Nephron progenitor cell (in vitro differentiated cells): ENCODE data around the gene MYBBP1A.
A peak's percentile ranks its signal among the peaks of the same experiment; 100 is the strongest.

Experiments used
- DNase-seq: peaks from one replicate; pipeline ENCODE4 v3.0.0; 2021
- H3K27ac Mint-ChIP-seq: 2 replicates; pipeline ENCODE4 v1.8.0; 2021; ENCODE audit warnings: mild to moderate bottlenecking, moderate library complexity, mixed read lengths
- H3K27me3 Mint-ChIP-seq: 2 replicates; pipeline ENCODE4 v1.8.0; 2021; ENCODE audit warnings: mild to moderate bottlenecking, low read depth, mixed read lengths; ENCODE audit not compliant: poor library complexity
- H3K36me3 Mint-ChIP-seq: 2 replicates; pipeline ENCODE4 v1.8.0; 2021; ENCODE audit warnings: low read depth, mixed read lengths
- H3K4me1 Mint-ChIP-seq: 2 replicates; pipeline ENCODE4 v1.8.0; 2021; ENCODE audit warnings: mixed read lengths
- H3K4me3 Mint-ChIP-seq: 2 replicates; pipeline ENCODE4 v1.8.0; 2021; ENCODE audit warnings: mild to moderate bottlenecking, moderate library complexity, mixed read lengths
- H3K9me3 Mint-ChIP-seq: 2 replicates; pipeline ENCODE4 v1.8.0; 2021; ENCODE audit warnings: mild to moderate bottlenecking, moderate library complexity, mixed read lengths
- TF ChIP-seq, protein P1 (sequence below): fragments of 200-600 bp; sonication (generic); IDR thresholded peaks from 2 replicates; pipeline ENCODE4 v1.5.0; 2021; ENCODE audit warnings: antibody characterized with exemption

Gene MYBBP1A

DNA sequence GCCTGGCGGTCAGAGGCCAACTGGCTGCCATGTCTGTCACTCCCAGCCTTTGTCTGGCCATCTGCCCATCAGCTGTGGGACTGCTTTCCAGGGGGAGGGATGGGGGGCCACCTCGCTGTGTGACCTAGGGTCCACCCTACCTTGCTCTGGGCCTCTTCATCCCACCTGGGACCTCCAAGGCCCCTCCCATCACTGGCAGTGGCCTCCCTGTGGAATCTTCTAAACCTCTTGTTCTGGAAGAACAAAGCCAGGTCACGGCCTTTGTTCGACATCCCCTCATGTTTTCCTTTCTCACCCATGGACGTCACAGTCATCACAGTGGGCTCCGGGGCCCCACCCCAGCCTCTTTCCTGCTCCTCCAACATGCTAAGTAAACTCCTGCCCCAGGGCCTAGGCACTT is 32.5 kb downstream of the MYBBP1A start:
- H3K27ac Mint-ChIP-seq, result peak overlapping the region; percentile 75
- H3K4me3 Mint-ChIP-seq, result peak overlapping the region; percentile 28
- TF ChIP-seq, protein P1, sequence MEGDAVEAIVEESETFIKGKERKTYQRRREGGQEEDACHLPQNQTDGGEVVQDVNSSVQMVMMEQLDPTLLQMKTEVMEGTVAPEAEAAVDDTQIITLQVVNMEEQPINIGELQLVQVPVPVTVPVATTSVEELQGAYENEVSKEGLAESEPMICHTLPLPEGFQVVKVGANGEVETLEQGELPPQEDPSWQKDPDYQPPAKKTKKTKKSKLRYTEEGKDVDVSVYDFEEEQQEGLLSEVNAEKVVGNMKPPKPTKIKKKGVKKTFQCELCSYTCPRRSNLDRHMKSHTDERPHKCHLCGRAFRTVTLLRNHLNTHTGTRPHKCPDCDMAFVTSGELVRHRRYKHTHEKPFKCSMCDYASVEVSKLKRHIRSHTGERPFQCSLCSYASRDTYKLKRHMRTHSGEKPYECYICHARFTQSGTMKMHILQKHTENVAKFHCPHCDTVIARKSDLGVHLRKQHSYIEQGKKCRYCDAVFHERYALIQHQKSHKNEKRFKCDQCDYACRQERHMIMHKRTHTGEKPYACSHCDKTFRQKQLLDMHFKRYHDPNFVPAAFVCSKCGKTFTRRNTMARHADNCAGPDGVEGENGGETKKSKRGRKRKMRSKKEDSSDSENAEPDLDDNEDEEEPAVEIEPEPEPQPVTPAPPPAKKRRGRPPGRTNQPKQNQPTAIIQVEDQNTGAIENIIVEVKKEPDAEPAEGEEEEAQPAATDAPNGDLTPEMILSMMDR, result no peak
- H3K9me3 Mint-ChIP-seq, result no peaks in the 10 kb centered on the region
- peaks cover 73% of the 10 kb centered on the region for H3K4me1 Mint-ChIP-seq
- H3K36me3 Mint-ChIP-seq, result no peaks in the 10 kb centered on the region
- no peak for DNase-seq
- peaks cover 10% of the 10 kb centered on the region for H3K27me3 Mint-ChIP-seq

DNA sequence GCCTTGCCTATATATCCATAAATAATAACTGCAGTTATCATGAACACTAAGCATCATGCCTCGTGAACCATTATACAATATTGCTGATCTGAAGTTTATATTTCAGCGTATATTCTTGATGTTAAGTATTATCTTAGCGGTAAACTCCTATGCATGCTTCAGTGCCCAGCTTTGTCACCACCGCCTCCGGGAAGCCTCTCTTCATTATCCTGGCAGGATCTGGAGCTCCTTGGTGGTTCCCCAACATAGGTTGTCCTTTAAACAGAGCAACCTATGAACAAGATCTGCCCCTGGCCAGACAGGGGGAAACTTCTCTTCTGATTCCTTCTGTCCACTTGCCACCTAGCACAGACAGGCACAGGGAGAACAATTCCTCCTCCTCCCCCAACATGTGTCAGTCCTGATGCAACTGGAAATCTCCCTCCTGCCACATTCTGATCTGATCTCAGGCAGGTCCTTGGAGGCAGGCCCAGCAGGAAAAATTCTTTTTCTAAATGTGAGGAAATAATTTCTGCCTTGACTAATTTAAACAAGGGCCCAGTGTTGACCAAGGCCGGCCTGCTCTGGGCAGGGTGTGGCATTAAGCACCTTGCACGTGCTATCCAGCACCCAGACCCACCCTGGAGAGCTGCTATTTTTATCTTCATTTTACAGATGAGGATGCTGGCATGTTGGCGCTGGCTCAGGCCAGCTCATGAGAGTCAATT is 34.1 kb downstream of the MYBBP1A start:
- H3K4me1 Mint-ChIP-seq, result peaks cover 68% of the 10 kb centered on the region
- H3K27ac Mint-ChIP-seq, result peak overlapping the region; percentile 24
- H3K4me3 Mint-ChIP-seq, result peak overlapping the region; percentile 14
- DNase-seq, result no peak
- H3K9me3 Mint-ChIP-seq, result no peaks in the 10 kb centered on the region
- TF ChIP-seq, protein P1, result no peak
- peaks cover 8% of the 10 kb centered on the region for H3K27me3 Mint-ChIP-seq
- H3K36me3 Mint-ChIP-seq, result no peaks in the 10 kb centered on the region

DNA sequence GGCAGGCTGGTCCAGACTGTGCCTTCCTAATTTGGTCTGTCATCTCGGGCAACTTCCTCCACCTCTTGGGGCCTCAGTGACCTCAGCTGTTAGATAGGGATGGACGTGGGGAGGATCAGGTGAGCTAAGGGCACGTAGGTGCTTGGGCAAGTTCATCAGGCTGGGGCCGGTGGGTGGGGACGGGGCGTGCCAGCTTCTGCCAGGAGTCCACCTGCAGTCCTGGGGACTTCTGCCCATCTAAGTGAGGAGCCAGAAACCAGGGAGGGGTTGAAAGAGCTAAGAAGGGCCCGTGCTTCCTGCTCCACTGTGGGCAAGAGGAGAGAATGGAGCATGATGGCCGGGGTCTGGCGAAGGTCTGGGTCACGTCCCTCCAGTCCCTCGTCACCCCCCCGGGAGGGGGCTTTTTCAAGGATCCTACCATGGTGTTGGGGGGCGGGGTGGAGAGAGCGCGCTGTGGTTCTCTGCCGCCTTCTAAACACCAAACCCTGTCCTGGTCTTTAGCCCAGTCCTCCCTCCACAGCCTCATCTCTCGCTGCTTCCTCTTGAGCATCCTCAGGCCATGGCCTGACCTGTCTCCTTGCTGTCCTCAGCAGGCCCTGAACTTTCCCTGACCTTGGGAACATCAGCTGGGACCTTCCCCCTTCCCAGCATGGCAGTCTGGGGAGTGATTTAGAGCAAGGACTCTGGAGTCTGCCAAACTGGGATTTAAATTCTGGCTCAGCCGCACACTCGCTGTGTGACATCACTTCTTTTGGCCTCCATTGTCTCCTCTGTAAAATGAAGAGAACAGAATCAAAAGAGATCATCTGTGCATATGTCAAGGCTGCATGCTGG is 34.9 kb downstream of the MYBBP1A start:
- no peak for DNase-seq
- Mint-ChIP-seq H3K27me3 (peaks cover 8% of the 10 kb centered on the region), H3K4me1 (peaks cover 68% of the 10 kb centered on the region), H3K36me3 (no peaks in the 10 kb centered on the region), H3K4me3 (peak overlapping the region; percentile 66), H3K27ac (peak overlapping the region; percentile 39), H3K9me3 (no peaks in the 10 kb centered on the region)
- TF ChIP-seq, protein P1, result no peak

DNA sequence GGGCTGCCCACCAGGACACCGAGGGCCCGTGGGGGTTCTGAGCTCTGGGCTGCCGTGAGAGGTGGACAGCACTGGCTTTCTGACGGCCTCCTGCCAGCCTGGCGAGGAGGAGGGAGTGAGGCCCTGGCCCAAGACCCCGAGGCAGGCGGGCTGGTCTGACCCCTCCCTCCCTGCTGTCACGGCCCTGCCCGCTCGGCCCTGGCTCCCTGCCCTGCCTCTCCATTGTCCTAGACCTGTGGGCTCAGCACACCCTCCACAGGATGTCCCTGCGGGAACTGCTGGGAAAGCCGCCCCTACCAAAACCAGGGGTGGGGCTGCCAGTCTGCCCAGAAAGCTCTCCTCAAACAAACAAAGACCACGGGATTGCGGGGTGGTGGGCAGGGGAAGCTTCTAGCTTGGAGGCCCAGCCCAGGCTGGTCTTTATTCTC is 35.8 kb downstream of the MYBBP1A start:
- TF ChIP-seq, protein P1, result no peak
- Mint-ChIP-seq H3K9me3 (no peaks in the 10 kb centered on the region), H3K4me1 (peaks cover 70% of the 10 kb centered on the region), H3K27ac (no peak overlapping the region), H3K4me3 (no peak overlapping the region), H3K36me3 (no peaks in the 10 kb centered on the region), H3K27me3 (peaks cover 8% of the 10 kb centered on the region)
- DNase-seq, result no peak

DNA sequence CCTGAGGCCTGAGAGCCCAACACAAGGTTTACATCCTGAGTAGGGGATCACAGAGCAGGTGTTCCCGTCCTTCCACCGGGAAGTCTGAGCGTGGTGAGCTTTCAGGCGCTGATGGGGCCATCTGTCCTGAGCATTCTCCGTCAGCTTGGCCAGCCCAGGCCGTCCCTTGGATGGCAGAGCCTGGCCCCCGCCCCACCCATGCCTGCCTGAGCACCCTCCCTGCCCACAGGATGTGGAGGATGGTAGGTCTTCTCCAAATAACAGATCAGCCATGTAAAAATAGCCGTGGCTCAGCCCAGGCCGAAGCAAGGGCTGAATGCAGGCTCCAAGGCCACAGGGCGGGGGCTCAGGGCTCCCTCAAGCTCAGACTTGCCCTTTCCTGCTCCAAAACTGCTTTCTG is 36.3 kb downstream of the MYBBP1A start:
- DNase-seq, result no peak
- no peak overlapping the region for H3K27ac Mint-ChIP-seq
- no peaks in the 10 kb centered on the region for H3K9me3 Mint-ChIP-seq
- peaks cover 8% of the 10 kb centered on the region for H3K27me3 Mint-ChIP-seq
- peaks cover 70% of the 10 kb centered on the region for H3K4me1 Mint-ChIP-seq
- no peaks in the 10 kb centered on the region for H3K36me3 Mint-ChIP-seq
- TF ChIP-seq, protein P1, result no peak
- no peak overlapping the region for H3K4me3 Mint-ChIP-seq
